NCI-H2196 (cell line): ENCODE results near the gene HOXA3.

Source experiments
- DNase-seq: peaks from one replicate; lab custom pipeline; 2025; ENCODE audit not compliant: unreplicated experiment; lab: John Stamatoyannopoulos, UW

HOXA3 gene

GRCh38 chr7:27145914-27146412 lies 6.4 kb downstream of the HOXA3 start:
- no peak for DNase-seq

- no peak for DNase-seq
Observed at GRCh38 chr7:27145165-27145913, 7.0 kb downstream of the HOXA3 start.

- no peak for DNase-seq
Observed at GRCh38 chr7:27144781-27145164, 7.6 kb downstream of the HOXA3 start.

GRCh38 chr7:27143950-27144780 lies 8.2 kb downstream of the HOXA3 start:
- no peak for DNase-seq

GRCh38 chr7:27143023-27143949 lies 9.1 kb downstream of the HOXA3 start, which contains the start of gene HOXA5:
HOXA5 (minus strand) TSS chr7:27143681; CDS start chr7:27143607, 74 bp downstream.
- DNase-seq = peak; percentile 89

- DNase-seq = no peak
Observed at GRCh38 chr7:27142580-27143022, 9.8 kb downstream of the HOXA3 start.

- no peak for DNase-seq
Observed at GRCh38 chr7:27141923-27142579, 10.3 kb downstream of the HOXA3 start.

- DNase-seq = no peak
Observed at GRCh38 chr7:27141137-27141922, 11.1 kb downstream of the HOXA3 start.

- no peak for DNase-seq
Observed at GRCh38 chr7:27140126-27140857, 12.1 kb downstream of the HOXA3 start.

- no peak for DNase-seq
Observed at GRCh38 chr7:27139334-27140125, 12.9 kb downstream of the HOXA3 start.

- DNase-seq = no peak
Observed at GRCh38 chr7:27138985-27139333, 13.4 kb downstream of the HOXA3 start.

GRCh38 chr7:27138472-27138871 lies 13.9 kb downstream of the HOXA3 start:
- DNase-seq = no peak

GRCh38 chr7:27137640-27138315 lies 14.6 kb downstream of the HOXA3 start:
- DNase-seq = no peak

- DNase-seq = no peak
Observed at GRCh38 chr7:27134392-27134791, 18.0 kb downstream of the HOXA3 start.

- DNase-seq = no peak
Observed at GRCh38 chr7:27133409-27134231, 18.8 kb downstream of the HOXA3 start.

GRCh38 chr7:27132978-27133377 lies 19.4 kb downstream of the HOXA3 start:
- no peak for DNase-seq

GRCh38 chr7:27132214-27132613 lies 20.2 kb downstream of the HOXA3 start:
- DNase-seq = no peak
